Fibroblast of lung (primary cell): ENCODE data around the gene CNTNAP3. TPM values are rescaled to one million over a fixed set of nuclear protein-coding genes. Genes with fewer than 3 reads are reported as not detected.
"Not testable (repeated sequence)": the region's sequence is repeated elsewhere in the genome, so short reads cannot be mapped to it uniquely, and the experiment has no call there.

Experiments
- DNase-seq, 2 donors: peaks; one replicate each; pipeline versions ENCODE4 v3.0.0 to v3.0.0-alpha.2; 2010; ENCODE audit warnings: low read depth in 2 of 2
- H2AFZ ChIP-seq: 2 replicates; pipeline ENCODE4 v1.5.1; 2012; ENCODE audit warnings: low read length, control low read depth, inconsistent platforms
- H3K27ac ChIP-seq: 2 replicates; pipeline ENCODE4 v1.5.1; 2011; ENCODE audit warnings: low read length, control low read depth; ENCODE audit not compliant: insufficient read depth
- H3K27me3 ChIP-seq: 2 replicates; pipeline ENCODE4 v1.5.1; 2011; ENCODE audit warnings: mild to moderate bottlenecking, low read length; ENCODE audit not compliant: control insufficient read depth, insufficient read depth
- H3K36me3 ChIP-seq: 2 replicates; pipeline ENCODE4 v1.5.1; 2011; ENCODE audit warnings: low read length; ENCODE audit not compliant: control insufficient read depth, insufficient read depth
- H3K4me1 ChIP-seq: 2 replicates; pipeline ENCODE4 v1.5.1; 2011; ENCODE audit warnings: low read length; ENCODE audit not compliant: control insufficient read depth, insufficient read depth; ENCODE audit errors: extremely low read depth
- H3K4me2 ChIP-seq: 2 replicates; pipeline ENCODE4 v1.5.1; 2011; ENCODE audit warnings: low read length, control low read depth; ENCODE audit not compliant: insufficient read depth; ENCODE audit errors: extremely low read depth
- H3K4me3 ChIP-seq, 4 experiments: fragments of 200-600 bp in 1 of 4; sonication (generic) in 1 of 4; replicated peaks in 1 of 4; 2 replicates each; pipeline ENCODE4 v1.5.1; 2011 to 2016; ENCODE audit warnings: low read length in 4 of 4, low read depth in 3 of 4, mild to moderate bottlenecking in 3 of 4, control low read depth in 2 of 4, inconsistent platforms in 1 of 4, mixed read lengths in 1 of 4; ENCODE audit not compliant: insufficient read depth in 1 of 4; ENCODE audit errors: control extremely low read depth in 1 of 4
- H3K79me2 ChIP-seq: 2 replicates; pipeline ENCODE4 v1.5.1; 2012; ENCODE audit warnings: mild to moderate bottlenecking, low read length, inconsistent platforms; ENCODE audit not compliant: control insufficient read depth, insufficient read depth
- H3K9ac ChIP-seq: 2 replicates; pipeline ENCODE4 v1.5.1; 2011; ENCODE audit warnings: mild to moderate bottlenecking, low read length, control low read depth; ENCODE audit not compliant: insufficient read depth
- H3K9me3 ChIP-seq: 2 replicates; pipeline ENCODE4 v1.5.1; 2012; ENCODE audit warnings: low read depth, low read length; ENCODE audit not compliant: control insufficient read depth, insufficient read depth
- H4K20me1 ChIP-seq: 2 replicates; pipeline ENCODE4 v1.5.1; 2011; ENCODE audit warnings: low read length; ENCODE audit not compliant: control insufficient read depth, insufficient read depth; ENCODE audit errors: extremely low read depth
- polyA plus RNA-seq, 2 donors: library from polyadenylated mRNA; depleted of rRNA in 1 of 2; stranded (reverse) in 1 of 2; unstranded in 1 of 2; fragments of >200 nt; gene quantifications; 2 replicates each; pipeline ENCODE4 v1.2.1, GENCODE V29; 2011 to 2012; ENCODE audit warnings: missing spikeins in 1 of 2
- total RNA-seq: library from RNA; depleted of rRNA; stranded (reverse); fragments of >200 nt; gene quantifications from 2 replicates; pipeline ENCODE4 v1.2.1, GENCODE V29; 2014

CNTNAP3 gene
- total and polyA plus RNA-seq, 2 donors (not counting 1 experiment from before 2014, with no cell fraction given), result 0.11 TPM; not detected in 1

- H3K36me3 ChIP-seq, H3K4me2 ChIP-seq, H3K27me3 ChIP-seq, H3K9me3 ChIP-seq, H3K4me1 ChIP-seq, H3K79me2 ChIP-seq, H2AFZ ChIP-seq, H3K9ac ChIP-seq, H3K4me3 ChIP-seq, H4K20me1 ChIP-seq, H3K27ac ChIP-seq: not testable (repeated sequence)
- DNase-seq, result peak in 1 of 2 donors; percentile 36
Observed at GRCh38 chr9:39046833-39047232, 241.1 kb downstream of the CNTNAP3 start.

DNA sequence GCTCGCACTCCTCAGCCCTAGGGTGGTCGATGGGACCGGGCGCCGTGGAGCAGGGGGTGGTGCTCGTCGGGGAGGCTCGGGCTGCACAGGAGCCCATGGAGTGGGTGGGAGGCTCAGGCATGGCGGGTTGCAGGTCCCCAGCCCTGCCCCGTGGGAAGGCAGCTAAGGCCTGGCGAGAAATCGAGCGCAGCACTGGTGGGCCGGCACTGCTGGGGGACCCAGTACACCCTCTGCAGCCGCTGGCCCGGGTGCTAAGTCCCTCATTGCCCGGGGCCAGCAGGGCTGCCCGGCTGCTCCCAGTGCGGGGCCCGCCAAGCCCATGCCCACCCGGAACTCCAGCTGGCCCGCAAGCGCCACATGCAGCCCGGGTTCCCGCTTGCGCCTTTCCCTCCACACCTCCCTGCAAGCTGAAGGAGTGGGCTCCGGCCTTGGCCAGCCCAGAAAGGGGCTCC lies 245.6 kb downstream of the CNTNAP3 start:
- not testable (repeated sequence) for H3K27ac ChIP-seq, H3K4me2 ChIP-seq, H3K36me3 ChIP-seq, H4K20me1 ChIP-seq, H3K9me3 ChIP-seq, H3K79me2 ChIP-seq, H3K9ac ChIP-seq, H3K4me3 ChIP-seq, H3K27me3 ChIP-seq, H2AFZ ChIP-seq, DNase-seq, H3K4me1 ChIP-seq

- H3K4me2 ChIP-seq, H3K36me3 ChIP-seq, H4K20me1 ChIP-seq, H3K4me1 ChIP-seq, H3K79me2 ChIP-seq, H2AFZ ChIP-seq, H3K27me3 ChIP-seq, DNase-seq, H3K9me3 ChIP-seq, H3K27ac ChIP-seq, H3K9ac ChIP-seq, H3K4me3 ChIP-seq: not testable (repeated sequence)
Observed at GRCh38 chr9:39041774-39042173, 246.2 kb downstream of the CNTNAP3 start.

DNA sequence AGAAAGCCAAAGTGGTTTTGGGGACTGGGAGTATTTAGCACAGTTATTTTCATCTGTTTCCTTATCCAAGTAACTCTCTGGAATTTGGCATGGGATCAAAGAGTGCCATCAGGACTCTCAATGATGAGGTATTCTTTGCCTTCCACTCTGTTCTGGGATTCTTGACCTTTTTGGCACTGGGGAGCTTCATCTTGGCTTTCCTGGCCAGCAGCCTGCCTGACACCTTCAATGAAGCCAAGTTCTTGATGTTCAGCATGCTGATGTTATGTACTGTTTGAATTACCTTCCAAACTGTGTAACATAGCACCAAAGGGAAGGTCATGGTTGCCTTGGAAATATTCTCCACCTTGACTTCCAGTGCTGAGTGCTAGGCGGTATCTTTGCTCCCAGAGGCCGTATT lies 248.8 kb downstream of the CNTNAP3 start:
- H2AFZ ChIP-seq, H3K9ac ChIP-seq, H3K27ac ChIP-seq, H3K79me2 ChIP-seq, H4K20me1 ChIP-seq, H3K36me3 ChIP-seq, H3K4me1 ChIP-seq, H3K4me2 ChIP-seq, H3K9me3 ChIP-seq, H3K27me3 ChIP-seq, H3K4me3 ChIP-seq: not testable (repeated sequence)
- DNase-seq, result peak in 1 of 2 donors; percentile 50

GRCh38 chr9:39038221-39038620 lies 249.7 kb downstream of the CNTNAP3 start:
- H3K79me2 ChIP-seq, DNase-seq, H3K9ac ChIP-seq, H2AFZ ChIP-seq, H3K4me3 ChIP-seq, H3K9me3 ChIP-seq, H3K27ac ChIP-seq, H3K4me1 ChIP-seq, H3K27me3 ChIP-seq, H4K20me1 ChIP-seq, H3K4me2 ChIP-seq, H3K36me3 ChIP-seq: not testable (repeated sequence)

DNA sequence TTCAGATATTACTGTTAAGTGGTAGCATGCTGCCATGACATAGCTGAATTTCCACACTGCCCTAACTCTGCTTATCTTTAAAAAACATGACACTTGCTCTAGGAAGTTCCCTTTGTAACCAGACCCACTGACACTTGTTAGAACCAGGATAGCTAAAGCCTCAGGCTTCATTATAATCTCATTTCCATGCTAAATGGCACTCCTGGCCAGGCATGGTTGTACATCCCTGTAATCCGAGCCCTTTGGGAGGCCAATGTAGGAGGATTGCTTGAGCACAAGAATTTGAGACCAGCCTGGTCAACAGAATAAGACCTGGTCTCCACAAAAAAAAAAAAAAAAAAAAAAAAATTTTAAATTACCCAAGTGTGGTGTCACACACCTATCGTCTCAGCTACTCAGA lies 254.1 kb downstream of the CNTNAP3 start:
- not testable (repeated sequence) for H2AFZ ChIP-seq, H3K9me3 ChIP-seq, H3K27me3 ChIP-seq, H3K36me3 ChIP-seq, H3K9ac ChIP-seq, H3K27ac ChIP-seq, H3K79me2 ChIP-seq, H3K4me3 ChIP-seq, H4K20me1 ChIP-seq, H3K4me2 ChIP-seq, H3K4me1 ChIP-seq, DNase-seq

DNA sequence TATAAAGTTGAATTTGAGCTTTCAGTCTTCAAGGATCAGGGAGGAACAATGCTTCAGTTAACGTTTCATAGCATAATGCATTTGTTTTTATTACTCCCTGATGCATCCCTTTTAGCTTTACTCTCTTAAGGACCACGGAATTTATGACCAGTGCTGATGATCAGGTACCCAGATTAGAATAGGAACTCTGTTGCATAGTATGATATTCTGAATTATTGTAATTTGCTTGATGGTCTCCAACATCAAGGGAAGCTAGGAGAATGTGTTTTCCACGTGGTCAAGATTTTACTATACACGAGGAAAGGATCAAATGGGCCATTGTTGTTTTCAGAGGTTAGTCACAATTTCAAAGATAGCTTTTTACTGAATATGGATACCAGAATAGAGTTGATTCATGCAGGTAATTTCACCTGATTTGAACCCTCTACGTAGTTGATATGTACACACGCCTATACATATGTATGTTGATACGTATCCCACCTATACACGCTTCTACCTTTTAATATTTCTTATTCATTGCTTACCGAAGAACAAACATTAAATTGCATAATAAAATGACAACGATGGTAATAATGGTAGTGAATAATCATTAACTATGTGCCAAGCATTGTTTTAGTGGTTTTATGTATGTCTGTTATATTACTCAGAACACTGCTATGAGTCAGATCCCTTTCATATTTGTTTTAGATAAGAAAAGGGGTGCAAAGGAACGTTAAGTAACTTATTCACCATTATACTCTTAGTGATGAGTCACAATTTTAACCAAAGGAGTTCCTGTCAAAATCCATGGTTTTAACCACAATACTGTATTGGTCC lies 257.6 kb downstream of the CNTNAP3 start:
- not testable (repeated sequence) for H3K79me2 ChIP-seq, H3K9me3 ChIP-seq, H3K9ac ChIP-seq, H3K4me2 ChIP-seq, H2AFZ ChIP-seq, H3K4me1 ChIP-seq, H3K36me3 ChIP-seq, H3K27me3 ChIP-seq, H3K4me3 ChIP-seq, H4K20me1 ChIP-seq, H3K27ac ChIP-seq
- DNase-seq, result peak; percentile 44 to 76
